ENCODE measurements around the gene FERMT2.

DNA sequence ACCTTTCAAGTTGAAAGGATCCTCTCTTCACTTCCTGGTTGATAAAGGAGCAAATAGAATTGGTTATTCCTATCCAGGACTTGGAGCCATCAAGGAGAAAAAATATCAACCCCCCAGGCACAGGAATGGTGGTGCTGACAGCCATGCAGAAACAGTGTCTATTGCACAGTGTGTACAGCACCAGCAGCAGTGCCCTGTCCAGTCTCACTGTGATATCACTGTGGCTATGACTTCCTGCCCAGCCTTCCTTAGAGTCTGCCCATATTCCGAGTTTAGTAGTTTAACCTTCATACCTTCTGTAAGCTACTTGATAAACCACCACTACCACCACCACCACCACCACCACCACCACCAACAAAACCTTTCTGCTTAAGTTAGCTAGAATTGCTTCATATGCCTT, 45.1 kb upstream of the FERMT2 start:
- no peak for TF ChIP-seq CTCF (IDR thresholded peaks at IDR 0.05)
- TF ChIP-seq EZH2 (IDR thresholded peaks at IDR 0.05; ENCODE audit: borderline replicate concordance, insufficient read depth, low read depth, low read length, poor library complexity, severe bottlenecking) = no peak

All from B cell (primary cell).